GM19468 (cell line): Measurements from ENCODE around the gene KDELR1.
"Not testable (repeated sequence)": the region's sequence is repeated elsewhere in the genome, so short reads cannot be mapped to it uniquely, and the experiment has no call there.

ENCODE experiments used
- ATAC-seq: cut with Tn5 transposase; IDR thresholded peaks from one replicate; pipeline ENCODE4 v1.9.1; 2021; ENCODE audit warnings: mild to moderate bottlenecking, moderate library complexity, moderate number of reproducible peaks; ENCODE audit not compliant: unreplicated experiment; ENCODE audit errors: extremely low read depth

The KDELR1 gene

DNA sequence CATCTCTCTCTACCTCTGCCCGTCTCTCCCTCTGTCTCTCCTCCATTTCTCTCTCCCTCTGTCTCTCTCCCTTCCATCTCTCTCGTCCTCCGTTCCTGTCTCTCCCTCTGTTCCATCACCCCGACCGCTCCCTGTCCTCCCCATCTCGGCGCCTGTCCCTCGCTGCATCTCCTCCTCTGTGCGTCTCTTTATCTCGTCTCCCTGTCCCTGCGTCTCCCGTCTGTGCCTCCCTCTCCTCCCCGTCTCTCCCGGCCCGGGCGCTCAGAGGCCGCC is 6.7 kb upstream of the KDELR1 start:
- ATAC-seq = no peak

DNA sequence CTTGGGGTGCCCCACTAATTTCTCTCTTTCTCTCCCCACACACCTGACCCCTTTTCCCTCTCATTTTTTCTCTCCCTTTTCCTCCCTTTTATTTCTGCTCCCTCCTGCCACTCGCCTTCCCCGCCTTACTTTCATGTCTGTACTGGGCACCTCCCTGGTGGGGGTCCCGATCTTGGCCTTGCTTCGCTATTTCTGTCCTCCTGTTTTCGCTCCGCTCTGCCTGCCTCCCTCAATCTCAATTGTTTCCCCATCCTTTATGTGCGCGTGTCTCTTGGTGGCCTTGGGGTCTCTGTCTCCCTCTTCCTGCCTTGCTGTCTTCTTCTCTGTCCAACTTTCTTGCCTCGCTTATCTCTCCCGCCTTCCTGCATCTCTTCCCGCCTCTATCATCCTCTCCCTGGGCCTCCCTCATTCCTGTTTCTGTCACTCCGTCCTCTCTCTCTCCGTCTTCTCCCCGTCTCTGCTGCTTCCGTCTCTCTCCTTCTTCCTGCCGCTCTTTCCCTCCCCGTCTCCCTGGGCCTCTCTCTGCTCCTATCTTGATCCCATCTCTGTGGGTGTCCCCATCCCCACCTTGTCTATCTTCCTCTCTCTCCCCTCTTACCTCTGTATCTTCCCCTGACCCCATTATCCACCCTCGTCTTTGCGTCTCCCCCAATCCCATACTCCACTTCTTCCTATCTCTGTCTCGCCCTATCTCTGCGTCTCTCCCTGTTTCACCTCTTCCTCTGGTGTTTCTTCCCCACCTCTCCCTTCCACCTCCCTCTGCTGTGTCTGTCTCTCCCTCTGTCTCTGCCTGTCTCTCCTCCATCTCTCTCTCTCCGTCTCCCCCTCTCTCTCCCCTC is 6.1 kb upstream of the KDELR1 start:
- no peak for ATAC-seq

DNA sequence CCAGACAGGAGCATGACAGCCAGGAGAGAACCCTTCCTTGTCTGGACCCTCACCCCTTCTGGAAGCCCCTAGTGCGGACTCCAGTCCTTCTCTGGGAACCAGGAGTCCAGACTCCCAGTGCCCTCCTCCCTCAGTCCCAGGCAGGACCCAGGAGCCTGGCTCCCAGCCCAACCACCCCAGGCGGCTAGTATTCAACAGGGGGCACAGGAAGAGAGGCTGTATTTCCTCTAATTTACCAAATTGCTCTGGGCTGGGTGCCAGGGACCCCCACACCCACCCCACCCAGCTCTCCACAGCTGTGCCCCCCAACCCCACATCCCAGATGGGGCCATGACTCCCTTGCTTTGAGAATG is 5.4 kb upstream of the KDELR1 start:
- ATAC-seq = no peak

DNA sequence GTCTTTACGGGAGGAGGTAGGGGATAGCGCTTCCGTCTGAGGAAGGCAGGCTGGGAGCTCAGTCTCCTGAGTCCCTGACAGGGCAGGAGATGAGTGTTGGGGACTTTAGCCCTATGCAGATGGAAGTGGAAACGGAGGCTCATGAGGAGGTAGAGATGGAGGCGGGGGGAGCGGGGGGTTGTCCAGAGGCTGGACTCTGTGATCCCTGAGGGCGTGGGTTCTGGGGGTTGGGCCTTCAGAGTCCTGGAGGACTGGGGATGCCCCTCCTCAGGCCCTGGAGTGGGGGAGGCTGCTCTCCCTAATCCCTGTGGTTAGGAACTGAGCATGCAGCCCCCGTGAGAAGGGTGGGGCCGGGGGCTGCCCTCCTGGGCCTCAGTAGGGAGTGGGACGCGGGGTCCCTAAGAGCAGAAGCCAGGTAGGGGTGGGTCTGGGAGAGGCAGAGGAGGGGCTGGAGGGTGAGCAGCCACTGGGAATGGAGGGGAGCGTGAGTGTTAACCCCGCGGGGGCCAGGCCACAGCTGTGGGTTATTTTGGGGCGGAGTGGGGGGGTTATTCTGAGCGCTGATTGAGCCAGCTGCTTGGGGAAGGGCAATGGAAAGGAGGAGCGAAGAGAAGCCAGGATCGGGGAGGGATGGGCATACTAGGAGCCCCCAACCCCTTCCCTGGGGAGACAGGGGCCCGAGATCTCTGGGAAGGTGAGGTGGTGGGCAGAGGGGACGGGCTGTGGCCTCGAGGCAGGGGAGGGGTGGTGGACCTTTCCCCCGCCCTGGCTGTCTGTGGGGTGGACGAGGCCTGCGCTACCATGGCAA is 4.9 kb upstream of the KDELR1 start:
- ATAC-seq = no peak

DNA sequence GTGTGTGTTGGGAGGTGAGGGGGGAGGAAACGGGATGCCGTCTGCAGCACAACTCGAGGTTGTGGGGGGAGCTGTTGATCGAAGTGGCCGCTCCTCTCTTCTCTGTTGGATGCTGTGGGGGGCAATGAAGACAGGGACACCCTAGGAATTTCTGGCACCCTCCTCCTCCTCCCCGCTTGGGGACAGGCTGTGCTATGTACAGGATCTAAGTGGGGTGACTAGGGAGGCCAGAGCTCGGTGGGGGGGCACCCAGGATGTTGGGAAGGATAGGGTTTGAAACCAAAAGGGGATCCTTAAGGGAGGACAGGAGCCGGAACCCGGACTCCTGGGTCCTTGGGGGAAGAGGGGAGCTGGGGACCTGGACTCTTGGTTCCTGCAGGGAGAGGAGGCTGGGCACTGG is 4.1 kb upstream of the KDELR1 start:
- ATAC-seq = no peak

DNA sequence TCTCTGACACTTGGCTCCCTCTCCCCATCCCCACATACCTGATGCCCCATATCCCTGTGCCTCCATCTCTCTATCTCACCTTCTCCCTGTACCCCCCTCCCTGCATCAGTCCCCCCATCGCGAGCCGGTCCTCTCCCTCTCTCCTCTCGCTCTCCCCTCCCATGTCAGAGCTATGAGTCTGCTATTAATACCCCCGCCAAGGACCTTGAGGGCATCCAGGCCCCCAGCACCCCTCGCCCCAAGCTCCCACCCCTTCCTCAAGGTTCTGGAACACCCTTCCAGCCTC is 3.8 kb upstream of the KDELR1 start:
- ATAC-seq = no peak

DNA sequence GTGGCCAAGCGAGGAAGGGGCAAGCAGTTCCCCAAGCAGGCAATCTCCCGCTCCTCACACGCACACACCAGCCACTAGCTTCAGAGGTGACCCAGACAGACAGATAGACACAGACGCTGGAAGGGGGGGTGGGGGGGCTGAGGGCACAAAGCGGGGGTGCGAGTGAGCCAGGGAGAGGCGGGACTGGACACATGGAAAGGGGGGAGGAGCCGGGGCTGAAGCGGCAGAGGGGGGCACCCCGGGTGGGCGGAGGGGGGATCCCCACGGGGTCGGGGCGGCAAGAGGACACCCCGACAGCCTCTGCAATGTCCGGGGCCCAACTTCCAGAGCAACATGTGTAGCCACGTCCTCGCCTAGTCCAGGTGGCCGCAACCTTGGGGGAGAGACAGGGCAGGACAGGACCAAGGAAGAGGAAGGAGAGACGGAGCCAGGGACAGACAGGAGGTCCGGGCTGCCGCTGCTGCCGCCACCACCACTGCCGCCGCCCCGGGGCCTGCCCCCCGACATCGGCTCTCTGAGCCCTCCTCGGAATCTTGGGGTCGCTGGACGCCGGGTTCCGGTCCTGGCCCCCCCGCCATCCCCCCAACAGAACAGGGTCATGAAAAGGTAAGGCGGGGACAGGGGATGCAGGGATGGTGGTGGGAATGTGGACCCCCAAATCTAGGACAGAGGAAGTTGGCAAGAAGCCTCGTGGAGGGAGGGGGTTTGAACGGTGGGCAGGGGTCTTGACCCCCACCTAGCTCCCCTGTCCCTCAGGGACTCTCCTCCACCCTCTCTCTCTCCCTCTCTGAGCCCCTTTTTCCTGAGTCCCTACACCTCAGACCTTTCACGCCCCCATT is 3.2 kb upstream of the KDELR1 start:
- no peak for ATAC-seq

DNA sequence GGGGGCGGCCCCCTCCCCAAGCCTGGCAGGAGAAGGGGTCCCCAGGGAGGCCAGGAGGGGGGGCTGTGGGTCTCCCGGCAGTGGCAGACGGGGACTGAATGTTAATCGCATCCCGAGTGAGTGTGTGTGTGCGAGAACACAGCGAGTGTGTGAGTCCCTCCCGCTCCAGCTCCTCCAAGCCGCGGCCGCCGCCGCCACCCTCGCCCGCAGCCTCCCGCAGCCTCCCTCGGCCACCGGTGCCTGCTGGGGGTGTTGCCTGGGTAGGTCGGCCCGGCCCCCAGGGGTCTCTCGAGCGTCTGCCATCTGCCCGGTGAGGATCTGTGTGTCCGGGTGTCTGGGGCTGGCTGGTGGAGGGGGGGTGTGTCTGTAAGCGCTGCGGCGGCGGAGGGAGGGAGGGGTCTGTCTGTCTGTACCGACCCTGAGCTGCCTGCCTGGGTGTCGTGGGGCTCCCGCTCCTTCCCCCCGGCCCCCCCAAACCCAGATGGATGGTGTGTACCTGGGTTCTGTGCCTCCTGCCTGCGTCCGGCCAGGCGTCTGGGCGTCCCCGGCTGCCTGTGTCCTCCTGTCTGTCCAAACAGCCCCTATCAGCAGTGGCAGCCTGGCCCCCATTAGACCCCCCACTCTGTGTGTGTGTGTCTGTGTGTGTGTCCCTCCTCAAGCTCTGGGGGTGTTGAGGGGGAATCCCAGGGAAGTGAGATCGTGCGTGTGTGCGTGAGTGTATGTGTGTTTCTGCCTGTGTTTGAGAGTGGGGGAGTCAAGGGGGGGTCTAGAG is 2.4 kb upstream of the KDELR1 start, which contains the start of gene GRIN2D:
Gene GRIN2D, plus strand, starts transcription at position 110 of the 772 bp plus-strand sequence. CDS start 4,725 bp downstream, outside the sequence.
- no peak for ATAC-seq

DNA sequence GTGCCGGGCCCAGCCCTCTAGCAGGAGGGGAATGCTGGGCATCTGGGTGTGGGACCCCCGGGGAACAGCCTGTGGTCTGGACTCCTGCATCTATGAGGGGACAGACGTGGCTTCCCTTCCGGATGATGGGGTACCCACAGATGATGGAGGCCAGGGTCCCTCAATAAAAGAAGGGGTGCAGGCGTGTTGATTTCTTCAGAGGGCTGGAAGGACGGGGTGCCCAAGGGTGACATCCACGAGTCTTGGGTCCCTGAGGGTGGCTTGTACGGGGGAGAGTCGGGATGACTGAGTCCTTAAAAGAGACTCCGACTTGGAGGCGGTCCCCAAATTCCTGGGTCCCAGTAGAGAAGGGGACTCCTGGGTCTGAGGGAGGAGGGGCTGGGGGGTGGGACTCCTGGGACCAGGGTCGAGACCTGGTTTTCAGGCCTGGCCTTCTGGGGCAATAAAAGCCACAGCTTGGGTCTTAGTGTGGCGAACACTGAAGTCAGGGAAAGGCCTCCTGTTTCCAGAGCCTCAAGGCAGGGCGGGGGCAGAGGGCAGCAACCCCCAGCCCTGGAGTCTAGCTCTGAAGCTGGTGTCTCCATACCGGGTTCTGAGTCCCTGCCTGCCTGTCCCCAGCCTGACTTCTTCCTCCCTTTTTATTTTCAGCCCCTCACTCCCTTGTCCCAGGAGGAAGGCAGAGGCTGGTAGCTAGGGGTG is 1.7 kb upstream of the KDELR1 start:
- ATAC-seq = no peak

DNA sequence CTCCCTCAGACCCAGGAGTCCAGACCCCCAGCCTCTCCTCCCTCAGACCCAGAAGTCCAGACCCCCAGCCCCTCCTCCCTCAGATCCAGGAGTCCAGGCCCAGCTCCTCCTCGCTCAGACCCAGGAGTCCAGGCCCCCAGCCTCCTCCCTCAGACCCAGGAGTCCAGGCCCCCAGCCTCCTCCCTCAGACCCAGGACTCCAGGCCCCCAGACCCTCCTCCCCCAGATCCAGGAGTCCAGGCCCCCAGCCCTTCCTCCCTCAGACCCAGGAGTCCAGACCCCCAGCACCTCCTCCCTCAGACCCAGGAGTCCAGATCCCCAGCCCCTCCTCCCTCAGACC is 624 bp upstream of the KDELR1 start:
- ATAC-seq = not testable (repeated sequence)

DNA sequence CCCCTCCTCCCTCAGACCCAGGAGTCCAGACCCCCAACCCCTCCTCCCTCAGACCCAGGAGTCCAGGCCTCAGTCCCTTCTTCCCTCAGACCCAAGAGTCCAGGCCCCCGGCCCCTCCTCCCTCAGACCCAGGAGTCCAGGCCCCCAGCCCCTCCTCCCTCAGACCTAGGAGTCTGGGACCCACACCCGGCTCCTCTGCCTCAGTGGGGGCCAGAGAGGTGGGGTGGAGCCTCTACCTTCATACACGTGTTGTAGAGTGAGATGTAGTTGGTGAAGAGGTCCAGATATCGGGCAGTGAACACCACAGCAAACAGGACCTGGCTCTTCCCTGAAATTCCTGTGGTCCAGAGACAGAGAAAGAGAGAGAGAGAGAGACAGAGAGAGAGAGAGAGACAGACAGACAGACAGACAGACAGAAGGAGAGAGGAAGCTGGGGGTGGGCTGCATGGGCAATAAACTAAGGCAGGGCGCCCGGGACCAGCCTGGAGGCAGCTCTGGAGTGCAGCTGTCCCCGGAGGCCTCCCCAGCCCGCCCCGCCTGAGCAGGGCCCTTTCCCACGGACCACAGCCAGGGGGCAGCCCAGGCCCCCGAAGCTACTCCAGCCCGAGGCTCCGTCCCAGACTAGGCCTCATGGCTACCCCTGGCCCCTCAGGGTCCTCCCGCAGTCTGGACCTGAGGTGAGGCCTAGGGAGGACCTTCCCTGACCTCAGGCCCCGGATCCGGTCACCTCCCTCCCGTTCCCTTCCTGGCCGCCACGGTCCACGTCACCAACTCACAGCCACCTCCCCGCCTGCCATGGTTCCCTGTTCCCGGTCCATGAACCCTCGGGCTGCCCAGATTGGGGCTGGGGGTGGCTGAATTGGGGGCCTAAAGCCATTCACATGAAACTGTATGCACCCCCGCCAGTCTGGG is 907 bp downstream of the KDELR1 start:
- no peak for ATAC-seq

DNA sequence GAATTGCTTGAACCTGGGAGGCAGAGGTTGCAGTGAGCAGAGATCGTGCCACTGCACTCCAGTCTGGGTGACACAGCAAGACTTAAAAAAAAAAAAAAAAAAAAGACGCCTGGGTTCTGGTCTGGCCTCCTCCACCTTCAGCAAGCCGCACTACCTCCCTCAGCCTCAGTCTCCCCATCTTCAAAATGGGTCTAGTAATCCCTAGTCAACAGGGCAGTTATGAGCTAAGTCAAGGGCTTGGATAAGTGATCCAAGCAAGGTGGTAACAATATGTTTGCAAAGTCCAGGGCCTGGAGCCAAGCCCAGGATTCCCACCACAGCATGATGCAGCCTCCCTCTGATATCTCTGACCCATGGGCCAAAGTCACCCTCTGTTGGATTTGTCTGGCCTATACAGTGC is 4.4 kb downstream of the KDELR1 start:
- ATAC-seq = no peak

DNA sequence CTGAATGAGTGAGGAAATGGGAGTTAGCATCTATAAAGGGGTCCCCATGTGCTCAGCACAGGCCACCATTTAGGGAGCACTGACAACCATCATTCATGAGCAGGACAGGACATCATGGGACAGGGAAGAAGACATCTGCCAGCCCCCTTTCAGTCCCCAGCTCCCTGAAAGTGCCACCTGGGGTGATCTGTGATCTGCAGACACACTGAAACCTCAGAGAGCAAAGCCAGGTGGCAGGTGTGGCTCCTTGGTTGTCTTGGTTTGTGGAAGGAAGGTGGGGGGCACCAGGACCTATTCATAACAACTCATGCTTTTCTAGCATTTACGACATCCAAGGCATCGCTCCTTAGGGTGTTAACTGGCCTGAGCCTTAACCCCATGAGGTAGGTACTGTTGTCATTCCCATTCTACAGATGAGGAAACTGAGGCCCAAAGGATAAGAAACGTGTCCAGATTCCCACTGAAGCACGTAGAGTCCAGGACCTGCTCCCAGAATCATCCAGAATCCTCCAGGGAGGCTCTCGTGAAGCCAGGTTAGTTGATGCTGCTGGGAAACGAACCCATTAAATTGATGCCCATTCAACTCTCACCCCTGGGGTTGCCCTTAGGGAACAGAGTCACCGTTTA is 5.8 kb downstream of the KDELR1 start:
- no peak for ATAC-seq

DNA sequence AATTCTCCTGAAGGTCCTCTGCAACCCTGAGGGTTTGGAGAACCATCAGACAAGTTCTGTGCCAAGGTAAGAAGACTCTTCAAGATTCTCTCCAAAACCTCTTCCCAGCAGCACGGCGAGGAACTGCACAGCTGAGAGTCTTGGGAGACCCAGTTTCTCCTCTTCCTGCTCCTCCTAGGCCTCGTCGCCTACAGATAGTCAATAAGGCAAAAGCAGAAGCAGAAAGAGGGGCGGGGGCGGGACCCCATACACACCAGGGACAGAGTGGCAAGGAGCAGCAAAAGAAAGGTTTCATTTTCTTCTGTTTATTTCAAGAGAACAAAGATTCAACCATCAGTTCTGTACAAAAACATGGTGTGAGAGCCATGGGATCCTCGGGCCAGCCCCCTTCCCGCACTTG is 9.1 kb downstream of the KDELR1 start:
- no peak for ATAC-seq

DNA sequence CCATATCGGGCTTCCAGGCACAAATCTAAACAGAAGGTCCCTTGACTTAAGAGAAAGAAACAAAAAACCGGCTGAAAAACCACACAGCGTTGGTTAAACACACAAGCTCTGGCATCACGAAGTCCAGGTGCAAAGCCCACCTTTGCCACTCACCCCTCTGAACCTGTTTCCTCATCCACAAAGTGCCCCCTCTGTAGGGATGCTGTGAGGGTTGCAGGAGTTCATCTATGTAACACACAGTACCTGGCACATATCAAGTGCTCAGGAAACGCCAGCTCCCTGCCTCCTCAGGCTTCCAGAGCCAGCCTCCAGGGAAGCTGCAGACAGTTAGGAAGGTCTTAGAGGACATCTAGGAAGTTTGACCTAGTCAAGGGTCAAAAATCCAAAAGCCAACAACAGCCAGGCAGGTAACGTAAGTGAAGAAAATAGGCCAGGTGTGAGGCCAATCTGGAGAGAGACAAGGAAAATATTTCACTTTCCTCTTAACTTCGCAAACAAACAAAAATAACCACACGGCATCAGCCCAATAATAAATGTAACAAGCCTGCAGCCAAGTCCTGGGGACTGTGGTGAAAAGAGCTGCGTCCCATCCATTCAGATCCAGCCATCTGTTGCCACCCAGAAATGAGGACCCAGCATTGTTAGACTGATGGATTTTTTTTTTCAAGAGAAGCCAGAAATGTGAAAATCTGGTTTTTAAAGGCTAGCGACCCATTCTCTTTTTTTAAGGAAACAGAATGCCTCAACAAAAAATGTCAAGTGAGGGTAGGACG is 10.0 kb downstream of the KDELR1 start:
- ATAC-seq = no peak

DNA sequence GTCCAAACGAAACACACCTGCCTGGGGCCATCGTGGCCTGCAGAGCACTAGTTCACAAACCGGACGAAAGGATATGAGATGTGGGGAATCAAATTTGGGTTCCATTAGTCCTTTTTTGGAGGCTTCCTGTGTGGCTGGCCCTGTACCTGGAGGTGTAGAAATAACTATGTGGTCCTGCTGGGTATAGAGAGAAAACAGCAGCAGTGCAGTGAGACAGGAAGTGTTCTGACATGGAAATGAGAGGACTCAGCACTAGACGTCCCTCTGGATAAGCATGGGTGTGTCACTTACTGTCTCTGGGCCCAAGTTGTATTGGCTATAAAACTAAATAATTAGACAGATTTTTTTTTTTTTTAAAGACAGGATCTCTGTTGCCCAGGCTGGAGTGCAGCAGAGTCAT is 12.3 kb downstream of the KDELR1 start:
- ATAC-seq = no peak

DNA sequence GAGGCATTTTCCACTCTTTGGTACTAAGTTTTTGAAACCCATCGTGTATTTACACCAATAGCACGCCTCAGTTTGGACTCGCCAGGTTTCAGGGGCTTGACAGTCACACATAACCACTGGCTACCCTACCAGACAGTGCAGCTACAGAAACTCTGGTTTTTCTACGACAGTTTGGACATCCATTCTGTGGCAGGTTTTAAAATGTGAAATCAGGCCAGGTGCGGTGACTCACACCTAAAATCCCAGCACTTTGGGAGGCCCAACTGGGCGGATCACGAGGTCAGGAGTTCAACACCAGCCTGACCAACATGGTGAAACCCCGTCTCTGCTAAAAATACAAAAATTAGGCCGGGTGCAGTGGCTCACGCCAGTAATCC is 13.2 kb downstream of the KDELR1 start:
- no peak for ATAC-seq

DNA sequence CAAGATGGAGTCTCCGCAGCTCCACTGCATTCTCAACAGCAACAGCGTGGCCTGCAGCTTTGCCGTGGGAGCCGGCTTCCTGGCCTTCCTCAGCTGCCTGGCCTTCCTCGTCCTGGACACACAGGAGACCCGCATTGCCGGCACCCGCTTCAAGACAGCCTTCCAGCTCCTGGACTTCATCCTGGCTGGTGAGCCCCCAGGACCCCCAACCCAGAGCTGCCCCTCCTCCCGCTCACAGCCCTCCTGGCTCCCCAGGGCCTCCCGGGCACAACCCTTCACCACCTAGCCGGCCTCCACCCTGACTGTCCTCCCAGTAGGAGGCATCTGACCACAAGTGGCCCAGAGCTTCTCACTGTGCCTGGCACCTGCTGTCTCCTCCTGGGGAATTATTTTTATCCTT is 17.8 kb downstream of the KDELR1 start:
- ATAC-seq = no peak
